GM18498 (cell line): ENCODE results near the gene CTNNA1.

Source experiments
- ATAC-seq: cut with Tn5 transposase; IDR thresholded peaks from one replicate; pipeline ENCODE4 v1.9.1; 2021; ENCODE audit warnings: mild to moderate bottlenecking, moderate library complexity; ENCODE audit not compliant: unreplicated experiment

The CTNNA1 gene

DNA sequence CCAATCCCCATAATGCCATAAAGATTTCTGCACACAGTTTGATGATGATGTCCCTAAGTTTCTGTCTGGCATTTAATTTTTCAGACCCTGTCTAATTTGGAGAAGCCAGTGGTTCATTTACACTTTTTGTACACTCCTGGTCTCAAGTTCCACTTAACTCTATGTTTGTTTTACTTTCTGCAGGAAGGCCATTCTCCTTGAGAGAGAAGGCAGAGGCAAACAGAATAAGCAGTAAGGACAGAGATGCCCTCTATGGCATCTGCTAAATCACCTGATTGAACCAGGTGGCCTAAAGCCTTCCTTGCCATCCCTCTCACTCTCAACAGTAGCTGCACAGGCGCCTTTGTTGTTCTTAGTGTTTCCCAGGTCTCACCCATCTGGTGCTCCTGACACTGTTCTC is 208.0 kb downstream of the CTNNA1 start:
- no peak for ATAC-seq

DNA sequence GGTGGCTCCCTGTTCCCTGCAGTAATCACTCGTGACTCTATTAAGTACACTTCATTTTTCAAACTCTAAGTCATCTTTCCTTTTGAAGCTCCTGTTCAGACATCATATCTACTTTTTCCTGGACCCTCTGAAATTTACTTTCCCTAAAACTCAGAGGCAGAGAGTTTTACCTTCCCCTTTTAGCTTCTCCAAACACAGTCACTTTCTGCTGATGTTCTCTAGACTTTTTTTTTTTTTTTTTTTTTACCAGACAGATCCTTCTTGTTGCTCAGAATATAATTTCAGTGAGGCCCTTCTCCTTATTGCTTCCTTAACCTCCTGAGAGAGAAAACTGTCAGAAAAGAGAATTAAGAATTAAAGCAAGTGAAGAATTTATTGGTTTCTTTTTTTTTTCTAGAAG is 208.5 kb downstream of the CTNNA1 start:
- ATAC-seq = no peak

DNA sequence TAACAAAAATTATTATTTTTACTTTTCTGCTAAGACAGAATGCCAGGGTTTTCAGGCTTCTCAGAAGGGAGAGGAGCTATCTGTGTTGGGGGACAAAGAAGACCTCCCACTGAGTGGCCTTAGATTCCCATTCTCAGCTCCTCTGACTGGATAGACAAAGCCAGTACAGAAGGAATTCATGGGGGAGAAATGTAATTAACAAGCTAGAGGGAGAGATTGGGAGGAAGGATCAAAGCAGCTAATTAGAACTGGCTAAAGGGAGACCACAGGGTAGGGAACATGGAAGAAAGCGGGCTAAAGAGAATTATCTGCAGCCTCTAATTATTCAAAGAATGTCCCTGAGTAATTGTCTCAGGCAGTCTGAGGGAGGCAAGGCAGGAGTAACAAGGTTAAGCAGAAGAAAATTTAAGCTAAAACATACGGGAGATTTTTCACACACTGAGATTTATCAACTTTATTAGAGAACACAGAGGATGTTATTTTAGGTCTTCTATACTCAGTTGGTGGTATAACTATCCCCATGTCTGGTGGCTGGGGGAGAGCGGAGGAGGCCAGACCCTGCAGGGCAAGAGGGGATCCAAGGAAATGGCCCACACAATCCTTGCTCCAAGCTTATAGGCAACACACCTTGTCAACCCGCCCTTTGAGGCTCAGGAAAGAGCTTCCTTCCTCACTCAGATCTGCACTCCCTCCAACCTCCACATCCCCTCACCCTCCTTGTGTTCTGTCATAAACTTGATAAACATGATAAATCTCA is 209.6 kb downstream of the CTNNA1 start:
- ATAC-seq = no peak

DNA sequence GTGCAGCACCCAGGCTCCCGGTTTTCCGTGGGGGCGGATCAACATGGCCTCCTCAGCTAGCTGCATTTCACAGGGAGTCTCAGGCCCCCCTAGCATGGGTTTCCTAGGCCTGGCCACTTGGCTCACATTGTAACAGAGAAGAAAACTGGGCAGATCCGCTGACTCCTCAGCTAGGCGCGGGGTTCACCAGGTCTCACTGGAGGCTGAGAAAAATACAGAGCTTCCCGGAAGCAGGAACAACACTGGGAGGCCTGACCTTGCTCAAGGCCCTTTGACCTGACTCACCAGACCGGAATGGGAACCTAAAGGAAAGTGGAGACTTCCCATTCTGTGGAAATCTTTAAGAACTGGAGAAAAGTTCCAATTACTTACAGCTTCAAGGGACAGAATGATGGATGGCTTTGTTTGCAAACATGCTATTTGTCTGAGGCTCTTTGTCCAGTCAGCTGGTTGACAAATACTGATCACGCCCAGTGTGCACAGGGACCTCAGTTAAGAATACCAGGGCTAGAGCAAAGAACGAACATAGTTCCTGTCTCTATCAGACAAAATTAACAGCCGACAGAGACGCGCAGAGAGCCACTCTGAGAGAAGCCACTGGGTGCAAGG is 210.6 kb downstream of the CTNNA1 start:
- no peak for ATAC-seq

DNA sequence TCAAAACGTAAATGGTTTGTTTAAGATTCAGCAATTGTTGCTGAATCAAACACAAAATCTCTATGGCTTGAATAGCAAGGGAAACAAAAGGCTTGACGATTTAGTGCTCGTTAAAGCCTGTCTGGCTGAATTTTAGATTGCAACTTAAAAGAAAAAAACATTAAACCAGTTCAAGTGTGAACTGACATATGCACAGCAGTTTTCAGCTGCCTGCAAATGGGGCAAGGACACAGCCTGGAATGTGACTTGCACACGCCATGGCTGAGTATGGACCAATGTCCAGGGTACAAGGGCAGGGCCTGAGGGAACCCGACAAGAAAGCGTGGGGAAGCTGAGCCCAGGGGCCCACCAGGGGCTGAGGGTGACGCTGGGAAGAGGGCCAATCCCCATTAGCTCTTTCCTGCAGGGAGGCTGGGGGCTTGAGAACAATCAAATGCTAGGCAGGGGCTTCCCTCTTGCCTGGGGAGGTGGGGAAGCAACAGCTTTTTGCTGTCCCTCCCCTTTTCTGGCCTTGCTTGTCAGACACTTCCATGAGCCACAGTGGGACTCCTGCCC is 211.5 kb downstream of the CTNNA1 start:
- ATAC-seq = no peak

DNA sequence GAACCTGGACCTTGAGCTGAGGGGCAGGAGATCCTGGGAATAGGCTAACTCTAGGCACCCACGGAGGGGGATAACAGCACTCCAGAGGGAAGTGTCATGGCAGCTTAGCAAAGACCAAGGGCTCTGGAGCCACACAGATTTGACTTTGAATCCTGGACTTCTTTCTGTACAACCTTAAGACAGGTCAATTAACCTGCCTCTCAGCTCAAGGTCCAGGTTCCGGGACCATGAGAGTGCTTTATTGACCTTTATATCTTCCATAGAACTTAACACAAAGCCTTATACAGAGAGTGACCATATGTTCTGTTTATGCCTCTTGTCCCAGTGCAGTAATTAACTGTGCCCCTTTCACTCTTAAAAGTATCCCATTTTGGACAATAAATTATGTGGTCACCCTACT is 212.4 kb downstream of the CTNNA1 start:
- ATAC-seq = no peak

DNA sequence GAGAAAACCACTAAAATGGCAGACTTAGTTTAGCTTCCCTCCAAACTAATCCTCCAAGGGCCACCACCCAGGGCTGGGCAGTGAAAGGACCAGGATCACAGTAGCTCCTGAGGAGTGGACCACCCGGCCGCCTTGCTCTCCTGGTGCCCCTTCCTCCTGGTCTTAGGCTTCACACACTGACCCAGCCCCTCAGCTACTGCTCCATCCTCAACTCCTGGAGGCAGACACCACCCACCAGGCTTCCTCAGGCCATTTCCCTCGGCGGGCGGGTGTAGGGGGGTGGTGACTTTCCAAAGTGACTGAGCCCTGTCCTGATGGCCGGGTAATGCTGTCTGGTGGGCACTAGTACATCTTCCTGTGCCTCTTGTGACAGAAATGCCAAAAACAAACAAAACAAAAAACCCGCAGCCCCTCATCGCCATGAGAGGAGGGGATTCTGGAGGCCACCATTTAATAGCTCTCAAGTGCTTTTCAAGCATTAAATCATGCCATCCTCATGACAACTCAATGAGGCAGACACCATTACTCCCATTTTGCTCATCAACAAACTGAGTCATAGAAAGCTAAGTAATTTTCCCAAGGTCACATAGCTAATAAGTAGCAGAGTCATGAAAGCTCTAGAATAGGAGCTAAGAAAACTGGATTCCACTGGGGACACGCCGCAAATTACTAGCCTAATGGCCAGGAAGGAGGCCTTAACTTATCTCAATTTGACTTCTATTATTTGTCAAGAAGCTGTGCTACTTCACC is 213.2 kb downstream of the CTNNA1 start:
- no peak for ATAC-seq

DNA sequence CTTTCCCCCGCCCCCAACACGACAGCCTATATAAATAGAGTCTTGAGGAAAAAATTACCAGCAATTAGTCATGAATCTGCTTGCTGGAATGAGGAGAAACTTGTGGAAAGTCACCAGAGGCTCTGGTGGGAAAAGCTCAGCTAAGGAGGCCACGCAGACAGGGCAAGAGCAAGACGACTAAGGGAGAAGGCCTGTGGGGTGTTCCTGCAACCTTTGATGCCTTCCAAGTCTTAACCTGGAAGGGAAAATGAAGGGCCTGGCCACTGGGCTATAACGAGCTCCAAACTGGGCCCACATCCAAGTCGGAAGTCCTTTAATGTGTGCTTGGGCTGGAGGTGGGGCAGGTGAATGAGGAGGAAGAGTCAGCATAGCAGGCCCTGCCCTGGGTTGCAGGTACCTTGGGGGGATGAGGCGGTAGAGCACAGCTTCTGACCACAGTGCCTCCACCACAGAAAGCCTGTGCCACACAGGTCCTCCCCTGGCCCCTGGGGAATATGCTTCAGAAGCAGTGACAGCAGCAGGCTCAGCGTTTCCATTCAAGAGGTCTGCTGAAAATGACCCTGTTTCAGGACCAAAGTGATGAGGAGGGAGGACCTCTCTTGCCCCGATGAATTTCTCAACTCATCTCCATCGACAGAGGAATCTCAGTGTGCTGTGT is 214.7 kb downstream of the CTNNA1 start:
- ATAC-seq = no peak

DNA sequence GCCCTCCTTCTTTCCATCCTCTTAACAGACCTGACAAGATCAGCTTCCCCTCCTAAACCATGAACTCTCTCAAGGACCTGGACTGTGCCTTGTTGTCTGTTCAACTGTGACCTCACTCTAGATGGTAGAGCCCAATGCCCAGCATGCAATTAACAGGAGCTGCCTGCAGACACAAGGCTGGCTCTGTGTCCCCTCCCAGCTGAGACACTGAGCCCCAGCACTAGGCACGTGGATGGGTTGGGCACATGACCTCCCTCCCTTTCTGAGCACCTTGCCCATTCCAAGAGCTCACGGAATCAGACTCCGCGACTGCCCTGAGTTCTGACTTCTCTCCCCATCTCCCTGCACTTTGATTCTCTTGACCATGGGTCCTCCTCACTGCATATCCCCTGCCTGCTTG is 215.4 kb downstream of the CTNNA1 start:
- no peak for ATAC-seq

DNA sequence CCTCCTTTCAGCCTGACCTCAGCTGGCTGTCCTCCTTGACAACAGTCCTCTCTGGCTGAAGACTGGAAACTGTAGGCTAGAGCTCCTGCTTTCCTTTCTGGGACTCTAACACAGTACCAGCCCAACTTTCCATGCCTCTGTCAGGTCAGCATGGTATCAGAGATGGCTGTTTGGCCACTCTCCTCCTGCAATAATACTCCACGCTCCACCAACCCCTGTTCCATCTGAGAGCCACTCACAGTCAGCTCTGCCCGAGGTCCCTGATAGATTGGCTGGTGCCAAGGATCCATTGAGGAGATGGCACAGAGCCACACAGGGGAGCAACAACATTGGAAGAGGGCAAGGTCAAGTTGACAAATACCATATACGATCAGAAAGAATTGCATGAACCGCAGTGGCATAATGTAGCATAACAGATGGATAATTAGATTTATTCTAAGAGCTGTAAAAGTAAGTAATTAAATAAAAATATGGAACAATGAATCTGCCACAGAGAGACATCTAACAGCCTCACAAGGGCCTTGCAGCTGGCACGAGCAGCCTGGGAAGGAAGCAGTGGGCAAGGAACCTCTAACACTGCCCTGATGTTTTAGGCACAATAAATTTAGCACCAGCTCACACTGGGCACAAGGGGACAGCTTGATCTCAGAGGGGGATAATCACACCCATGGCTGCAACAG is 216.2 kb downstream of the CTNNA1 start:
- ATAC-seq = no peak

DNA sequence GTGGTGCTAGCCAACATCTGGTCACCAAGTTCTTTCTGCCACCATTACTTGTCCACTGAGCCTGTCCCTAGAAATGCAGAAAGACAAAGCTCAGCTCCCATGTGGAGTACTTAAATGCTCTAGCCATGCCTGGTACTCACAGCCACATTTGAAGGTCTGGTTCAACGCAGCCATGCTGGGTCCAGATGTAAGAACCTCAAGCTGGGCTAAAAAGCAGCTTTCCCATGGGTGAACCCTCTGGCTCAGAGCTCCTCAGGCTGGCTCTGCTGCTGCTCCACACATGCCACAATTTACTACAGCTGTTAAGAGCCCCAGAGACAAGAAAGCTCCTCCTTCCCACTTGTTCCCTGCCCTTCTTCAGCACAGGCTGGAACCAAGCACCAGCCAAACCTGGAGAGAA is 219.0 kb downstream of the CTNNA1 start:
- no peak for ATAC-seq

DNA sequence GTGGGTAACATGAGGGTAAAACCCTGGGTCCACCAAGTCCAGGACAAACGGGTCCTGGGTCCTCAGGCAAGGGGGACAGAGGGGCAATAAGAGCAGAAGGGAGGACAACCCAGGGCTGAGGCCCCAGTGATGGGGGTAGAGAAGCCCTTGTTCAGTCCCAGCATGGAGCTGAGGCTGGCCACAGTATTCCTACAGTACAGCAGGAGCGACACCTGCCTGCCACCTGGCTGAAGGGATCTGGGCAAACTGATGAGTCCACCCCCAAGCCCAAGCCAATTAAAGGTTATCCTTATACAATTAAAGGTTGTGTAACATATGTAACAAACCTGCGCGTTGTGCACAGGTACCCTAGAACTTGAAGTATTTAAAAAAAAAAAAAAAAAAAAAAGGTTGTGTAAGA is 219.6 kb downstream of the CTNNA1 start:
- no peak for ATAC-seq

DNA sequence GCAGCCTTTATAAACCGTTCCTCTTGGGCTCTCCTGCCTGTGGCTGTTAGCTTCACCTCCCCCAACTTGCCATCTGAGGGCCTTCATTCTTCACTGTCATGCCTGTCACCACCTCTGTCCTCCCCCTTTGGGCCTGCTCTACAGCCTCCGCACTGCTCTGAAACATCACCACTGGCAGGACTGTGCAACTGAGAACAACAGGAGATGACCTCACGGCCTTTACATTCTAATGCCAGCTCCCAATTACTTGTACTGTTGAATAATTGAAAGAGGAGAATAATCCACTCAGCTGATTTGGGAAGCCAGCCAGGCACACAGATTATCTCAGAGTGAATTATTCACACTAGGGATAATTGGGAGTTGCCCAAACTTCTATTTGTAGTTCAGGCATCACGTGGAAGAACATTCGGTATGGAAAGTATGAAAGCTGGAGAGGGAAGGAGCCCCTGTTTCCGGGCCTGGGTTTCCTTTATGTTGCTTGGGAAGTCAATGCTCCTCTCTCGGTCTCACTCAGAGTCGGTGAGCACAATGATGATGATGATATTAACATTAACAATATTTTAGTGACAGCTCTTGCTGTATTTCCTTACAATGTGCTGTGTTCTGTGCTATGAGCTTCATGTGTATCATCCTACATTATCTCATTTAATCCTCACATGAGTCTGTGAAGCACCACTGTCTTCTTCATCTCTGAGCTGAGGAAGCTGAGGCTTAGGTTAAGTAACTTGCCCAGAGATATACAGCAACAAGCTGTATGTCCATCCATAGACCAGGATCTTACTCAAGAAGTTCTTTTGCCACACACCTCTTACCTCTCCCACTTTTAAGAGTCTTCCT is 221.2 kb downstream of the CTNNA1 start:
- ATAC-seq = no peak

DNA sequence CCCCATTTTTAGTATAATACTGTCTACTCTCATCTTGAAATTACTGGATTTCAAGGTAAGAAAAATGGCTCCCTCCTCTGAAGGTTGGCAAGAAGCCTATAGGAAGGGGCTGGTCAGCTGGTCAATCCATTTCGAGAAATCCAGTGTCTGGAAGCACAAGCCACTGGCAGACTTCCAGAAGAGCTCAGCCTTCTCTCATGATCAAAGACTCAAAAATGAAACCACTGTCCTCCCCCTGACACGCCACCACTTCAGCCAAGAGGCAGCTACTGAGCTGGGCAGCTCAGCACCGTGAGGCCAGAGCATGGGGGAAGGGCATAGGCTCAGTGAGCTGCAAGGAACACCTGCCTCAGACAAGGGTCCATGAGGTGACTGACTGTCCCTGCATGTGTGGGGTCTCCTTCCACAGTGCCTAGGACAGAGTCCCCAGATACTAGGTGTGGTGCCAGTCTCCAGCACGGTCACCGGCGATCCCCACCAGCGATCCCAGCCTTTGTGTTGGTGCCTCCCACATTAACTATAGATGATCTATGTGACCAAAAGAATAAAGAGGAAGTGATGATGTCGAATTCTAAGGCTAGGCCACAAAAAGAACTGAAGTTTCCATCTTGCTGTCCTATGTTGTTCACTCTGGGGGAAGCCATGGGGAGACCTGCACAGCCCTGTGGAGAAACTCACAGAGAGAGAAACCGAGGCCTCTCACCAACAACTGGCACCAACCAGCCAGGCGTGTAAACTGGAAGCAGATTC is 222.0 kb downstream of the CTNNA1 start:
- ATAC-seq = no peak

DNA sequence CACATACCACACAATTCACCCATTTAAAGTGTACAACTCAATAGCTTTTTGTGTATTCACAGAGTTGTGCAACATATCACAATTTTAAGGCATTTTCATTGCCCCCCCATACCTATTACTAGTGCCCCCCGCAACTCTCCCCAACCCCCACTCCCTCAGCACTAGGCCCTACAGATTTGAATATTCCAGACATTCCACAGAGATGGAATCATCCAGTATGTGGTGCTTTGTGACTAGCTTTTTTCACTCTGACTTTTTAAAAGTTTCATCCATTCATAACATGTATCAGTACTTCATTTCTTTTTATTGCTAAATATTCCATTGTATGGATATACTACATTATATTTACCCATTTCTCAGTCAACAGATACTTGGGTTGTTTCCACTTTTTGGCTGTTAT is 224.9 kb downstream of the CTNNA1 start:
- no peak for ATAC-seq

DNA sequence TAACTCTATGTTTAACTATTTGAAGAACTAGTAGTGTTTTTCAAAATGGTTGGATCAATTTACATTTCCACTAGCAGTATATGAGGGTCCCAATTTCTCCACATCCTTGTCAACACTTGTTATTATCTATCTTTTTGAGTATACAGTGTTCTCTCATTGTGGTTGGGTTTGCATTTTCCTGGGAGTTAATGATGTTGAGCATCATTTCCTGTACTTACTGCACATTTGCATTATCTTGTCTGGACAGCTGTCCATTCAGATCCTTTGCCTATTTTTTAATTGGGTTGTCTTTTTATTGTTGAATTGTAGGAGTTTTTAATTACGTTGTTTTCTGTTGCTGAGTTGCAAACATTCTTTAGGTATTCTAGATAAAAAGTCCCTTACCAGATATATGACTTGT is 225.4 kb downstream of the CTNNA1 start:
- ATAC-seq = no peak

DNA sequence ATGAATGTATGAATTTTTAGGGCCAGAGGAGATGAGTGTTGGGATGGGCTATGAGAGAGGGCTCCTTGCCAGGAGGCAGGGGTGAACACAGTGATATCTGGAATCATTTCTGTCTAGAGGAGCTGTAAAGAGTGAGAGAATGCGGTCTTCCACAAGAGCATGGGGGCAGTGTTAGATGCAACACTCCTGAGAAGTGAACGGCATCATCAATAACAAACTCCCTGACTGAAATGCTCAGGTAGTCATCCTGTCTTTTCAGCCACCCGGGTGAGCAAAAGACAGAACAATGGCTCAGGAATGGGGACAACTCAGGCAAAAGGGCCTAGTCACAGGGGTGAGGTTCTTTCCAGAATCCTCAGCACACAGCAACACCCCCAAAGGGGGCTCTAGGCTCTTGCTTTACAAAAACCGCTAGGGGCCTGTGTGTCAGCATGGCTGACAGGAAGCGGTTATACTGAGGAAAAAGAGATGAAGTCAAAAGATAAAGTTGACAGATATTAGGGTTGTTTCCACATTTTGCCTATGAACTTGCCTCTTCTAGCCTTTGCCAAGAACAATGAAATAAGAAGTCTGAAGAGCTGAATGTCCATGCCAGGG is 226.6 kb downstream of the CTNNA1 start:
- ATAC-seq = no peak

DNA sequence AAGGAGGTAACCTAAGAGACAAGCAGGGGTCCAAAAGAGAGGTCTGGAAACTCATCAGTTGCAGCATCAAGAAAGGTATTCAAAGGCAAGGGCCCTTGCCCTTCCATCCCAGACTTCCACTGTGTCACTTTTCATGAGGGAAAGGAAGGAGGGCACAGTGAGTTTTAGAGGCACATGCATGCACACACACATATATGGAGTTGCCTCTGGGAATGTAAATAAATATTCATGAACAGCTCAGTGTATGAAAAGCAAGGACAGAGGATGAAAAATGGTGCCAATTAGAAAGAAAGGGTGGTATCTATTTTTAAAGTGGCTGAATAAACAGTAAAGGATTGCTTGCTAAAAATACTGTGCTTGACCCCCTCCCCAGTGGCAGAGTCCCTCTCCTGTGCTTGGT is 227.2 kb downstream of the CTNNA1 start:
- ATAC-seq = no peak

DNA sequence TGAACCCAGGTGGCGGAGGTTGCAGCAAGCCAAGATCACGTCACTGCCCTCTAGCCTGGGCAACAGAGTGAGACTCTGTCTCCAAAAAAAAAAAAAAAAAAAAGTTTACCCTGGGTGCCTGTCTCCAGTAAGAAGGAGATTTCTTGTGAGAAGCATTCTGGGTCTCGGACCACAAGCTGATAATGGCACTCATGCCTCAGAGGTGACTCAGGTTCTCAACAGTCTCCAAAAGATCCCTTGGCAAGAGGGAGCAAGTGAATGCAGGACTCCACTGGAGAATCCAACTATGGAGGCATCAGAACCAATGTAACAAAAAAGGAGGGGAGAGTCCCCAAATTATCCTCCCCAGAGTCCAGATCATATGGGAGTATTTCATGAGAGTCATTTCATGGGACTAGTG is 227.9 kb downstream of the CTNNA1 start:
- no peak for ATAC-seq
